Activated CD8-positive, alpha-beta memory T cell treated with anti-CD3 and anti-CD28 coated beads, Interleukin-2, amount 50 U/mL, for 24 hours (primary cell): ENCODE measurements around the gene RASGRP4.
"Not testable (repeated sequence)": the region's sequence is repeated elsewhere in the genome, so short reads cannot be mapped to it uniquely, and the experiment has no call there.

Source experiments
- DNase-seq: peaks from one replicate; pipeline ENCODE4 v3.0.0-alpha.2; 2020; ENCODE audit errors: extremely low read depth

Gene RASGRP4

GRCh38 chr19:38413416-38413815 lies 12.6 kb downstream of the RASGRP4 start:
- no peak for DNase-seq

GRCh38 chr19:38412961-38413360 lies 13.1 kb downstream of the RASGRP4 start:
- no peak for DNase-seq

- DNase-seq, result no peak
Measured at GRCh38 chr19:38412491-38412890, 13.5 kb downstream of the RASGRP4 start.

GRCh38 chr19:38411898-38412297 lies 14.1 kb downstream of the RASGRP4 start:
- not testable (repeated sequence) for DNase-seq

GRCh38 chr19:38411041-38411712 lies 14.8 kb downstream of the RASGRP4 start:
- no peak for DNase-seq

GRCh38 chr19:38410407-38410806 lies 15.6 kb downstream of the RASGRP4 start:
- DNase-seq, result not testable (repeated sequence)

GRCh38 chr19:38409631-38410133 lies 16.3 kb downstream of the RASGRP4 start:
- no peak for DNase-seq

GRCh38 chr19:38405276-38405675 lies 20.7 kb downstream of the RASGRP4 start:
- no peak for DNase-seq

- DNase-seq, result no peak
Measured at GRCh38 chr19:38404858-38405257, 21.2 kb downstream of the RASGRP4 start.

- peak; percentile 85 for DNase-seq
Measured at GRCh38 chr19:38402967-38403674, 22.9 kb downstream of the RASGRP4 start, which contains the start of gene FAM98C. FAM98C (plus strand) TSS chr19:38403093; CDS start chr19:38403154, 61 bp downstream.

- no peak for DNase-seq
Measured at GRCh38 chr19:38402623-38402966, 23.4 kb downstream of the RASGRP4 start.

GRCh38 chr19:38401148-38401547 lies 24.9 kb downstream of the RASGRP4 start:
- no peak for DNase-seq

GRCh38 chr19:38400361-38400760 lies 25.7 kb downstream of the RASGRP4 start:
- no peak for DNase-seq

GRCh38 chr19:38399537-38399936 lies 26.5 kb downstream of the RASGRP4 start:
- DNase-seq, result no peak

GRCh38 chr19:38399081-38399480 lies 26.9 kb downstream of the RASGRP4 start:
- no peak for DNase-seq

- no peak for DNase-seq
Measured at GRCh38 chr19:38395381-38396114, 30.5 kb downstream of the RASGRP4 start.

GRCh38 chr19:38394488-38394887 lies 31.5 kb downstream of the RASGRP4 start:
- peak; percentile 43 for DNase-seq

- DNase-seq, result no peak
Measured at GRCh38 chr19:38392707-38393308, 33.2 kb downstream of the RASGRP4 start.

GRCh38 chr19:38391911-38392464 lies 34.0 kb downstream of the RASGRP4 start:
- no peak for DNase-seq

GRCh38 chr19:38389957-38390924 lies 35.8 kb downstream of the RASGRP4 start:
- no peak for DNase-seq
